ENCODE data around the gene NPAS3.

GRCh38 chr14:32925439-32925838, 13.2 kb upstream of the NPAS3 start:
- TF ChIP-seq CTCF (conservative IDR thresholded peaks at IDR 0.05; ENCODE audit: low read length) (no peak), EZH2phosphoT487 (IDR thresholded peaks at IDR 0.05; ENCODE audit: borderline replicate concordance) (no peak)

Data from Loucy (cell line).